WTC11 (cell line): Measurements from ENCODE around the gene ATL2.

Experiments
- FOXJ3 ChIP-seq: sonication (generic); formaldehyde crosslinking; IDR thresholded peaks from 2 replicates; pipeline ENCODE4 v1.9.0; 2021; ENCODE audit warnings: missing genetic modification reagents, mild to moderate bottlenecking, borderline replicate concordance
- JUN ChIP-seq: sonication (generic); formaldehyde crosslinking; IDR thresholded peaks from 2 replicates; pipeline ENCODE4 v1.8.0; 2023; ENCODE audit warnings: mild to moderate bottlenecking, missing genetic modification reagents
- NFE2L1 ChIP-seq: sonication (generic); formaldehyde crosslinking; IDR thresholded peaks from 2 replicates; pipeline ENCODE4 v1.8.1; 2023; ENCODE audit warnings: missing genetic modification reagents
- NR2C2 ChIP-seq: sonication (generic); formaldehyde crosslinking; IDR thresholded peaks from 2 replicates; pipeline ENCODE4 v1.8.0; 2022; ENCODE audit warnings: mild to moderate bottlenecking, missing genetic modification reagents
- TEAD4 ChIP-seq: sonication (generic); formaldehyde crosslinking; IDR thresholded peaks from 2 replicates; pipeline ENCODE4 v1.8.0; 2022; ENCODE audit warnings: mild to moderate bottlenecking, missing genetic modification reagents
- ZNF263 ChIP-seq: sonication (generic); formaldehyde crosslinking; IDR thresholded peaks from 2 replicates; pipeline ENCODE4 v1.8.1; 2022; ENCODE audit warnings: low read depth, mild to moderate bottlenecking, moderate library complexity, missing genetic modification reagents
- TF ChIP-seq, protein P1 (sequence below): sonication (generic); formaldehyde crosslinking; IDR thresholded peaks from 2 replicates; pipeline ENCODE4 v1.8.0; 2022; ENCODE audit warnings: mild to moderate bottlenecking, missing genetic modification reagents
- TF ChIP-seq, protein P2 (sequence below): fragments of 200-600 bp; IDR thresholded peaks from 2 replicates; pipeline ENCODE4 v1.8.0; 2022; ENCODE audit warnings: antibody characterized with exemption
- TF ChIP-seq, protein P3 (sequence below): sonication (generic); formaldehyde crosslinking; conservative IDR thresholded peaks from 2 replicates; pipeline ENCODE4 v1.8.1; 2022; ENCODE audit warnings: mild to moderate bottlenecking, missing genetic modification reagents
- TF ChIP-seq, protein P4 (sequence below): fragments of 250-450 bp; sonication (Bioruptor Pico); IDR thresholded peaks from 2 replicates; pipeline ENCODE4 v2.1.2; 2022; ENCODE audit warnings: mild to moderate bottlenecking, moderate library complexity
- TF ChIP-seq, protein P5 (sequence below): sonication (generic); formaldehyde crosslinking; IDR thresholded peaks from 2 replicates; pipeline ENCODE4 v1.8.1; 2023; ENCODE audit warnings: mild to moderate bottlenecking, missing genetic modification reagents, moderate library complexity

DNA sequence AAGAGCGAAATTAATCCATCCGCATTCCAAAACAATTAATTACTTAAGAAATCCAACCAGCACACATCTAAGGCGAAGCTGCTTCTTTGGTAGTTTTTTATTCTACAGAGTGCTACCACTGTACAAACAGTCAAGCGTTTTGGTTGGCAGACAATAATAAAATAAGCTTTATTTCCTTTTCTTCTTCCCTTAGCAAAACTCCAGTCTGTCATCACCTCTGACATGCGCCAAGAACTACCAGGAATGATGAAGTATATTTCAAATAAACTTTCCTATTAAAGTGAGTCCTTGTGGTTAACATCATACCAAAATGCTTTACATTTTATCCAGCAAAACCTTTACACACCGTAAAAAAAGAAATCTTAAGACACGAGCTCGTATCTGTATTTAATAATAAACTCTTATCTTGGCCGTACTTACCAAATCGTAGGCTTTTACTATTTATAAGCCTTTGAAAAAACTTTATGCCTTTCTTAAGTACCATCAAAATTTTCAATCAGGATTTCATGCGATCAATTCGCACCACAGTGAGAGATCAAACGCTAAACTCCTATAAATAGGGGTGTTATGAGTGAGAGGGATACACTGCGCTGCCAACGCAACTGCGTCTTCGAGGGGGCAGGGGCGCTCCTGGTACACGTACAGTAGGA lies 1.3 kb downstream of the ATL2 start:
- TF ChIP-seq TEAD4 (CRISPR knock-in tag), result no peak
- TF ChIP-seq NR2C2 (CRISPR knock-in tag), result no peak
- TF ChIP-seq, protein P1, sequence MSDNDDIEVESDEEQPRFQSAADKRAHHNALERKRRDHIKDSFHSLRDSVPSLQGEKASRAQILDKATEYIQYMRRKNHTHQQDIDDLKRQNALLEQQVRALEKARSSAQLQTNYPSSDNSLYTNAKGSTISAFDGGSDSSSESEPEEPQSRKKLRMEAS, result no peak
- TF ChIP-seq, protein P2, sequence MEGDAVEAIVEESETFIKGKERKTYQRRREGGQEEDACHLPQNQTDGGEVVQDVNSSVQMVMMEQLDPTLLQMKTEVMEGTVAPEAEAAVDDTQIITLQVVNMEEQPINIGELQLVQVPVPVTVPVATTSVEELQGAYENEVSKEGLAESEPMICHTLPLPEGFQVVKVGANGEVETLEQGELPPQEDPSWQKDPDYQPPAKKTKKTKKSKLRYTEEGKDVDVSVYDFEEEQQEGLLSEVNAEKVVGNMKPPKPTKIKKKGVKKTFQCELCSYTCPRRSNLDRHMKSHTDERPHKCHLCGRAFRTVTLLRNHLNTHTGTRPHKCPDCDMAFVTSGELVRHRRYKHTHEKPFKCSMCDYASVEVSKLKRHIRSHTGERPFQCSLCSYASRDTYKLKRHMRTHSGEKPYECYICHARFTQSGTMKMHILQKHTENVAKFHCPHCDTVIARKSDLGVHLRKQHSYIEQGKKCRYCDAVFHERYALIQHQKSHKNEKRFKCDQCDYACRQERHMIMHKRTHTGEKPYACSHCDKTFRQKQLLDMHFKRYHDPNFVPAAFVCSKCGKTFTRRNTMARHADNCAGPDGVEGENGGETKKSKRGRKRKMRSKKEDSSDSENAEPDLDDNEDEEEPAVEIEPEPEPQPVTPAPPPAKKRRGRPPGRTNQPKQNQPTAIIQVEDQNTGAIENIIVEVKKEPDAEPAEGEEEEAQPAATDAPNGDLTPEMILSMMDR, result no peak
- TF ChIP-seq, protein P3, sequence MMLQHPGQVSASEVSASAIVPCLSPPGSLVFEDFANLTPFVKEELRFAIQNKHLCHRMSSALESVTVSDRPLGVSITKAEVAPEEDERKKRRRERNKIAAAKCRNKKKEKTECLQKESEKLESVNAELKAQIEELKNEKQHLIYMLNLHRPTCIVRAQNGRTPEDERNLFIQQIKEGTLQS (CRISPR knock-in tag), result no peak
- TF ChIP-seq JUN (CRISPR knock-in tag), result no peak
- no peak for TF ChIP-seq NFE2L1 (CRISPR knock-in tag)
- TF ChIP-seq ZNF263 (CRISPR knock-in tag), result no peak
- no peak for TF ChIP-seq FOXJ3 (CRISPR knock-in tag)
- TF ChIP-seq, protein P4, sequence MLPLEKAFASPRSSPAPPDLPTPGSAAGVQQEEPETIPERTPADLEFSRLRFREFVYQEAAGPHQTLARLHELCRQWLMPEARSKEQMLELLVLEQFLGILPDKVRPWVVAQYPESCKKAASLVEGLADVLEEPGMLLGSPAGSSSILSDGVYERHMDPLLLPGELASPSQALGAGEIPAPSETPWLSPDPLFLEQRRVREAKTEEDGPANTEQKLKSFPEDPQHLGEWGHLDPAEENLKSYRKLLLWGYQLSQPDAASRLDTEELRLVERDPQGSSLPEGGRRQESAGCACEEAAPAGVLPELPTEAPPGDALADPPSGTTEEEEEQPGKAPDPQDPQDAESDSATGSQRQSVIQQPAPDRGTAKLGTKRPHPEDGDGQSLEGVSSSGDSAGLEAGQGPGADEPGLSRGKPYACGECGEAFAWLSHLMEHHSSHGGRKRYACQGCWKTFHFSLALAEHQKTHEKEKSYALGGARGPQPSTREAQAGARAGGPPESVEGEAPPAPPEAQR (CRISPR knock-in tag), result no peak
- TF ChIP-seq, protein P5, sequence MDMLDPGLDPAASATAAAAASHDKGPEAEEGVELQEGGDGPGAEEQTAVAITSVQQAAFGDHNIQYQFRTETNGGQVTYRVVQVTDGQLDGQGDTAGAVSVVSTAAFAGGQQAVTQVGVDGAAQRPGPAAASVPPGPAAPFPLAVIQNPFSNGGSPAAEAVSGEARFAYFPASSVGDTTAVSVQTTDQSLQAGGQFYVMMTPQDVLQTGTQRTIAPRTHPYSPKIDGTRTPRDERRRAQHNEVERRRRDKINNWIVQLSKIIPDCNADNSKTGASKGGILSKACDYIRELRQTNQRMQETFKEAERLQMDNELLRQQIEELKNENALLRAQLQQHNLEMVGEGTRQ (CRISPR knock-in tag), result no peak
